Trophoblast cell (in vitro differentiated cells and primary cell): ENCODE results near the gene ADGRF5.

Source experiments
- DNase-seq, 2 donors: peaks; one replicate each; pipeline ENCODE4 v3.0.0-alpha.2; 2016
- H2AFZ ChIP-seq: 2 replicates; pipeline ENCODE4 v1.6.1; 2013; ENCODE audit warnings: low read length, moderate library complexity, mild to moderate bottlenecking; ENCODE audit not compliant: insufficient read depth, poor library complexity
- H2AK5ac ChIP-seq: 2 replicates; pipeline ENCODE4 v1.6.1; 2013; ENCODE audit warnings: mild to moderate bottlenecking, low read length
- H2BK120ac ChIP-seq: 2 replicates; pipeline ENCODE4 v1.6.1; 2013; ENCODE audit warnings: low read length, mild to moderate bottlenecking, moderate library complexity; ENCODE audit not compliant: insufficient read depth, poor library complexity
- H2BK12ac ChIP-seq: 2 replicates; pipeline ENCODE4 v1.6.1; 2013; ENCODE audit warnings: mild to moderate bottlenecking, low read length, moderate library complexity
- H2BK5ac ChIP-seq: 2 replicates; pipeline ENCODE4 v1.6.1; 2013; ENCODE audit warnings: low read length, low read depth, moderate library complexity, mild to moderate bottlenecking; ENCODE audit not compliant: poor library complexity
- H3K14ac ChIP-seq: 2 replicates; pipeline ENCODE4 v1.6.1; 2013; ENCODE audit warnings: mild to moderate bottlenecking, low read length
- H3K18ac ChIP-seq: 2 replicates; pipeline ENCODE4 v1.6.1; 2013; ENCODE audit warnings: mild to moderate bottlenecking, low read length
- H3K23ac ChIP-seq: 2 replicates; pipeline ENCODE4 v1.6.1; 2013; ENCODE audit warnings: low read length
- H3K27ac ChIP-seq: 2 replicates; pipeline ENCODE4 v1.5.1; 2013; ENCODE audit warnings: low read depth, mild to moderate bottlenecking, inconsistent platforms, low read length, moderate library complexity
- H3K27me3 ChIP-seq: 2 replicates; pipeline ENCODE4 v1.6.1; 2013; ENCODE audit warnings: inconsistent platforms, mild to moderate bottlenecking, low read length, moderate library complexity; ENCODE audit not compliant: insufficient read depth
- H3K36me3 ChIP-seq, 2 experiments: 1 replicate in 1 of 2; 2 replicates in 1 of 2; pipeline ENCODE4 v1.6.1; 2013; ENCODE audit warnings: low read length in 2 of 2, mild to moderate bottlenecking in 2 of 2, moderate library complexity in 1 of 2; ENCODE audit not compliant: insufficient read depth in 2 of 2, control insufficient read depth in 1 of 2
- H3K4ac ChIP-seq: 2 replicates; pipeline ENCODE4 v1.6.1; 2013; ENCODE audit warnings: low read depth, mild to moderate bottlenecking, low read length, moderate library complexity
- H3K4me1 ChIP-seq, 2 experiments: 1 replicate in 1 of 2; 2 replicates in 1 of 2; pipeline ENCODE4 v1.6.1; 2013; ENCODE audit warnings: low read length in 2 of 2, mild to moderate bottlenecking in 2 of 2, moderate library complexity in 1 of 2; ENCODE audit not compliant: insufficient read depth in 2 of 2, control insufficient read depth in 1 of 2
- H3K4me2 ChIP-seq: 2 replicates; pipeline ENCODE4 v1.6.1; 2013; ENCODE audit warnings: inconsistent platforms, mild to moderate bottlenecking, low read length, moderate library complexity
- H3K4me3 ChIP-seq: 2 replicates; pipeline ENCODE4 v1.5.1; 2013; ENCODE audit warnings: mild to moderate bottlenecking, low read depth, low read length, inconsistent platforms
- H3K79me1 ChIP-seq: one replicate; pipeline ENCODE4 v1.6.1; 2013; ENCODE audit warnings: low read length
- H3K79me2 ChIP-seq: 2 replicates; pipeline ENCODE4 v1.6.1; 2013; ENCODE audit warnings: low read length, mild to moderate bottlenecking; ENCODE audit not compliant: control insufficient read depth, insufficient read depth, poor library complexity
- H3K9ac ChIP-seq: 2 replicates; pipeline ENCODE4 v1.6.1; 2013; ENCODE audit warnings: mild to moderate bottlenecking, low read length
- H3K9me3 ChIP-seq: 2 replicates; pipeline ENCODE4 v1.6.1; 2013; ENCODE audit warnings: low read depth, mild to moderate bottlenecking, control low read depth, inconsistent platforms, low read length; ENCODE audit not compliant: insufficient read depth
- H4K12ac ChIP-seq: 2 replicates; pipeline ENCODE4 v1.6.1; 2013; ENCODE audit warnings: low read depth, mild to moderate bottlenecking, low read length, moderate library complexity
- H4K8ac ChIP-seq: 2 replicates; pipeline ENCODE4 v1.6.1; 2013; ENCODE audit warnings: low read depth, mild to moderate bottlenecking, low read length, moderate library complexity
- H4K91ac ChIP-seq: one replicate; pipeline ENCODE4 v1.6.1; 2013; ENCODE audit warnings: low read depth, mild to moderate bottlenecking, low read length, moderate library complexity
- WGBS: extraction: QIAGEN DNeasy Blood & Tissue Kit; methylation state at CpG from one replicate; pipeline ENCODE4 v1.1.7; 2013; ENCODE audit warnings: missing lambda C conversion rate; ENCODE audit not compliant: insufficient read length, insufficient coverage; ENCODE audit errors: extremely low coverage; 5-methylcytosine and 5-hydroxymethylcytosine counted together

The ADGRF5 gene

GRCh38 chr6:46956409-46956808 lies 34.7 kb upstream of the ADGRF5 start:
- no peaks in the 10 kb centered on the region for H3K79me1 ChIP-seq
- no peaks in the 10 kb centered on the region for H3K79me2 ChIP-seq
- H3K23ac ChIP-seq = no peak overlapping the region
- H3K9me3 ChIP-seq = no peaks in the 10 kb centered on the region
- H3K4me2 ChIP-seq = no peak overlapping the region
- H3K27me3 ChIP-seq = no peaks in the 10 kb centered on the region
- H3K4me3 ChIP-seq = no peak overlapping the region
- no peak overlapping the region for H3K18ac ChIP-seq
- WGBS = no CpG with 5 or more reads among the region's 6 CpGs
- peaks cover 8 to 9% of the 10 kb centered on the region in 2 experiments for H3K4me1 ChIP-seq
- H2AFZ ChIP-seq = no peak overlapping the region
- H2BK12ac ChIP-seq = no peak overlapping the region
- H3K4ac ChIP-seq = no peak overlapping the region
- H4K8ac ChIP-seq = no peak overlapping the region
- no peak overlapping the region for H2BK5ac ChIP-seq
- peak overlapping the region; percentile 22 for H2AK5ac ChIP-seq
- no peak overlapping the region for H3K9ac ChIP-seq
- H4K12ac ChIP-seq = no peak overlapping the region
- no peak overlapping the region for H3K14ac ChIP-seq
- DNase-seq = no peak
- H2BK120ac ChIP-seq = no peak overlapping the region
- no peak overlapping the region for H3K27ac ChIP-seq
- H3K36me3 ChIP-seq = no peaks in the 10 kb centered on the region
- H4K91ac ChIP-seq = no peak overlapping the region

- Histone ChIP-seq H2BK120ac (no peak overlapping the region), H4K12ac (no peak overlapping the region), H4K91ac (no peak overlapping the region), H2AFZ (no peak overlapping the region), H4K8ac (no peak overlapping the region), H2BK12ac (no peak overlapping the region), H3K9me3 (no peaks in the 10 kb centered on the region), H3K27me3 (no peaks in the 10 kb centered on the region), H3K4me3 (no peak overlapping the region), H3K79me1 (no peaks in the 10 kb centered on the region), H3K27ac (no peak overlapping the region), H3K79me2 (no peaks in the 10 kb centered on the region), H2BK5ac (no peak overlapping the region), H2AK5ac (no peak overlapping the region), H3K23ac (no peak overlapping the region), H3K4me2 (no peak overlapping the region), H3K18ac (no peak overlapping the region), H3K36me3 (no peaks in the 10 kb centered on the region), H3K4ac (no peak overlapping the region), H3K14ac (no peak overlapping the region), H3K4me1 (peaks cover 8 to 9% of the 10 kb centered on the region in 2 experiments), H3K9ac (no peak overlapping the region)
- WGBS = no CpG with 5 or more reads among the region's 4 CpGs
- DNase-seq = peak; percentile 25 to 53
These were observed 33.2 kb upstream of the ADGRF5 start for GRCh38 chr6:46954837-46955451.

GRCh38 chr6:46953921-46954320 lies 32.2 kb upstream of the ADGRF5 start:
- H2AK5ac ChIP-seq = no peak overlapping the region
- no peak overlapping the region for H3K14ac ChIP-seq
- H2BK5ac ChIP-seq = no peak overlapping the region
- no peak overlapping the region for H3K9ac ChIP-seq
- no CpG with 5 or more reads among the region's 4 CpGs for WGBS
- peaks cover 9 to 10% of the 10 kb centered on the region in 2 experiments for H3K4me1 ChIP-seq
- H2BK12ac ChIP-seq = no peak overlapping the region
- H4K8ac ChIP-seq = no peak overlapping the region
- H3K23ac ChIP-seq = no peak overlapping the region
- H2BK120ac ChIP-seq = no peak overlapping the region
- no peak overlapping the region for H3K4me3 ChIP-seq
- no peak overlapping the region for H3K27ac ChIP-seq
- no peak overlapping the region for H4K12ac ChIP-seq
- H3K79me1 ChIP-seq = no peaks in the 10 kb centered on the region
- no peak overlapping the region for H3K4me2 ChIP-seq
- H3K27me3 ChIP-seq = no peaks in the 10 kb centered on the region
- no peaks in the 10 kb centered on the region for H3K79me2 ChIP-seq
- no peak overlapping the region for H3K18ac ChIP-seq
- no peak overlapping the region for H4K91ac ChIP-seq
- no peak for DNase-seq
- H3K4ac ChIP-seq = no peak overlapping the region
- H3K9me3 ChIP-seq = no peaks in the 10 kb centered on the region
- H2AFZ ChIP-seq = no peak overlapping the region
- no peaks in the 10 kb centered on the region for H3K36me3 ChIP-seq

GRCh38 chr6:46949632-46950280 lies 28.0 kb upstream of the ADGRF5 start:
- no peak overlapping the region for H2BK120ac ChIP-seq
- no peak overlapping the region for H3K18ac ChIP-seq
- no peak overlapping the region for H2BK12ac ChIP-seq
- H3K4me2 ChIP-seq = no peak overlapping the region
- no peak overlapping the region for H3K4ac ChIP-seq
- no peak overlapping the region for H4K8ac ChIP-seq
- H3K14ac ChIP-seq = no peak overlapping the region
- H2BK5ac ChIP-seq = no peak overlapping the region
- H3K23ac ChIP-seq = no peak overlapping the region
- no peaks in the 10 kb centered on the region for H3K79me1 ChIP-seq
- no peak overlapping the region for H3K9ac ChIP-seq
- no peak overlapping the region for H2AK5ac ChIP-seq
- DNase-seq = no peak
- H3K79me2 ChIP-seq = no peaks in the 10 kb centered on the region
- H3K27me3 ChIP-seq = no peaks in the 10 kb centered on the region
- H3K9me3 ChIP-seq = no peaks in the 10 kb centered on the region
- no peak overlapping the region for H4K91ac ChIP-seq
- peaks cover 3% of the 10 kb centered on the region in 2 experiments for H3K4me1 ChIP-seq
- H4K12ac ChIP-seq = no peak overlapping the region
- no peak overlapping the region for H3K27ac ChIP-seq
- no CpG with 5 or more reads among the region's 8 CpGs for WGBS
- no peak overlapping the region for H3K4me3 ChIP-seq
- no peaks in the 10 kb centered on the region for H3K36me3 ChIP-seq
- no peak overlapping the region for H2AFZ ChIP-seq
